KOPT-K1 (cell line): Measurements from ENCODE around the gene CPLANE2.
"Not testable (repeated sequence)": the region's sequence is repeated elsewhere in the genome, so short reads cannot be mapped to it uniquely, and the experiment has no call there.

Experiments
- H3K27ac ChIP-seq: fragments of 200-600 bp; sonication (generic); 2 replicates; pipeline ENCODE4 v1.5.1; 2016; ENCODE audit warnings: antibody characterized with exemption, mild to moderate bottlenecking, low read depth, low read length; ENCODE audit not compliant: poor library complexity, severe bottlenecking
- H3K36me3 ChIP-seq: fragments of 200-600 bp; sonication (generic); 2 replicates; pipeline ENCODE4 v1.5.1; 2017; ENCODE audit warnings: antibody characterized with exemption, mild to moderate bottlenecking, low read length, moderate library complexity; ENCODE audit not compliant: insufficient read depth
- H3K9me3 ChIP-seq: fragments of 200-600 bp; sonication (generic); 2 replicates; pipeline ENCODE4 v1.5.1; 2017; ENCODE audit warnings: antibody characterized with exemption, low read length, mild to moderate bottlenecking; ENCODE audit not compliant: insufficient read depth, poor library complexity, severe bottlenecking

The CPLANE2 gene

GRCh38 chr1:16254263-16254928 is 17.4 kb upstream of the CPLANE2 start:
- Histone ChIP-seq H3K27ac (no peak overlapping the region), H3K9me3 (no peaks in the 10 kb centered on the region), H3K36me3 (peaks cover 70% of the 10 kb centered on the region)

- peaks cover 70% of the 10 kb centered on the region for H3K36me3 ChIP-seq
- no peaks in the 10 kb centered on the region for H3K9me3 ChIP-seq
- H3K27ac ChIP-seq: no peak overlapping the region
Observed at GRCh38 chr1:16253332-16253922, 16.4 kb upstream of the CPLANE2 start.

GRCh38 chr1:16252912-16253311 is 15.9 kb upstream of the CPLANE2 start:
- H3K9me3 ChIP-seq: no peaks in the 10 kb centered on the region
- no peak overlapping the region for H3K27ac ChIP-seq
- H3K36me3 ChIP-seq: peaks cover 74% of the 10 kb centered on the region

- H3K36me3 ChIP-seq: peaks cover 77% of the 10 kb centered on the region
- H3K27ac ChIP-seq: no peak overlapping the region
- H3K9me3 ChIP-seq: no peaks in the 10 kb centered on the region
Observed at GRCh38 chr1:16251381-16251780, 14.4 kb upstream of the CPLANE2 start.

- Histone ChIP-seq H3K9me3 (no peaks in the 10 kb centered on the region), H3K36me3 (peaks cover 70% of the 10 kb centered on the region), H3K27ac (no peak overlapping the region)
Observed at GRCh38 chr1:16250524-16251251, 13.7 kb upstream of the CPLANE2 start.

- H3K36me3 ChIP-seq: peaks cover 60% of the 10 kb centered on the region
- no peaks in the 10 kb centered on the region for H3K9me3 ChIP-seq
- no peak overlapping the region for H3K27ac ChIP-seq
Observed at GRCh38 chr1:16249596-16250241, 12.7 kb upstream of the CPLANE2 start.

GRCh38 chr1:16248603-16249516 is 11.9 kb upstream of the CPLANE2 start:
- Histone ChIP-seq H3K27ac (no peak overlapping the region), H3K9me3 (no peaks in the 10 kb centered on the region), H3K36me3 (peaks cover 52% of the 10 kb centered on the region)

- Histone ChIP-seq H3K27ac (no peak overlapping the region), H3K9me3 (no peaks in the 10 kb centered on the region), H3K36me3 (peaks cover 43% of the 10 kb centered on the region)
Observed at GRCh38 chr1:16248007-16248436, 11.0 kb upstream of the CPLANE2 start.

GRCh38 chr1:16247441-16247840 is 10.5 kb upstream of the CPLANE2 start:
- Histone ChIP-seq H3K36me3 (peaks cover 38% of the 10 kb centered on the region), H3K9me3 (no peaks in the 10 kb centered on the region), H3K27ac (no peak overlapping the region)

GRCh38 chr1:16246961-16247360 is 10.0 kb upstream of the CPLANE2 start:
- peaks cover 33% of the 10 kb centered on the region for H3K36me3 ChIP-seq
- H3K27ac ChIP-seq: no peak overlapping the region
- no peaks in the 10 kb centered on the region for H3K9me3 ChIP-seq

GRCh38 chr1:16246239-16246638 is 9.3 kb upstream of the CPLANE2 start:
- not testable (repeated sequence) for H3K27ac ChIP-seq, H3K9me3 ChIP-seq
- peaks cover 25% of the 10 kb centered on the region for H3K36me3 ChIP-seq

- no peak overlapping the region for H3K27ac ChIP-seq
- H3K9me3 ChIP-seq: no peaks in the 10 kb centered on the region
Observed at GRCh38 chr1:16245476-16246196, 8.7 kb upstream of the CPLANE2 start.

GRCh38 chr1:16244650-16245285 is 7.8 kb upstream of the CPLANE2 start:
- H3K36me3 ChIP-seq: peaks cover 16% of the 10 kb centered on the region
- no peaks in the 10 kb centered on the region for H3K9me3 ChIP-seq
- H3K27ac ChIP-seq: no peak overlapping the region

More at GRCh38 chr1:16245476-16246196, 8.7 kb upstream of the CPLANE2 start:
- H3K36me3 ChIP-seq: peaks cover 19% of the 10 kb centered on the region
